G401.6 (cell line): ENCODE results near the gene TMEM200C.

ENCODE experiments used
- FAIRE-seq: peaks from 2 replicates; lab custom pipeline; 2012; peaks lifted over from hg19 to GRCh38; lab: Jason Lieb, UNC

TMEM200C gene

DNA sequence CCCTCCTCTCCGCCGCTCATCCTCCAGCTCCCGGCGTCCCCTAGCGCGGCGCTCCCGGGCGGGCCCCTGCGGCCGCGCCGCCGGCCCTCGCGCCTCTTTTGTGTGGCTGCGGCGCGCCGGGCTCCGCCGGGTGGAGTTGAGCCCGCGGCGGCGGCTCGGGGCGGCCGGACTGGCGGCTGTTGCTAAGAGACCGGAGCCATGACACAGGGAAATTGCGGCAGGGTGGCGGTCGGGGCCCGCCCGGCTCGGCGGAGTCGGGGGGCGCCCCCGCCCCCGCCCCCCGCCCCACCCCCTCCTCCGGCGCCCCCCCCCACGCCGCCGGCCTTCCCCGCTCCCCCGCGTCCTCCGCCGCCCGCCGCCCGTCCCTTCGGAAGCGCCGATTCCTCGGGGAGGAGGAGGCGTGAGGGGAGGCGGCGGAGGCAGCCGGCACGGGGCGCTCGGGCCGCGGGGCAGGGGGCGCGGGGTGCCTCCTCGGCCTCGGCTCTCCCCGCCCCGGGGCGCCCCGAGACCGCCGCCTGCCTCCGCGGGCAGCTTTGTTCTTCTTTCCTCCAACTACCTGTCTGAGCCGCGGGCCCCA, at the start of gene TMEM200C:
Gene TMEM200C (minus strand): TSS at position 224 of the 577 bp plus-strand sequence. CDS start 3,459 bp downstream, outside the sequence.
- no peak for FAIRE-seq

DNA sequence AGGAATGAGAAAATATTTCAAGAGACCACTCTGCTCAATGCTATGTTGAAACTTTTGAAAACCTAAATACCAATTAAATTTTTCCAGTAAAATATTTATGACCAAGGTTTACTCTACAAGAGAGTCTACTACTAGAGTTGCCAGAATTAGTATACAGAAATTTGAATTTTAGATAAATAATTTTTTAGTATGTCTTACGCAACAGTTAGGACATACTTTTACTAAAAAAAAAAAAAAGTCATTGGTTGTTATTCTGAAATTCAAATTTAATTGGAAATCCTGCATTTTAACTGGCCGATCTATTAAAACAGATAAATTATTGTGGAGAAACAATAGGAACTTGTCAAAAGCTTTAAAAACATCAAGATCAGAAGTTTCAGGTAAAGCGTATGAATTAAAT, 49.1 kb upstream of the TMEM200C start:
- no peak for FAIRE-seq

DNA sequence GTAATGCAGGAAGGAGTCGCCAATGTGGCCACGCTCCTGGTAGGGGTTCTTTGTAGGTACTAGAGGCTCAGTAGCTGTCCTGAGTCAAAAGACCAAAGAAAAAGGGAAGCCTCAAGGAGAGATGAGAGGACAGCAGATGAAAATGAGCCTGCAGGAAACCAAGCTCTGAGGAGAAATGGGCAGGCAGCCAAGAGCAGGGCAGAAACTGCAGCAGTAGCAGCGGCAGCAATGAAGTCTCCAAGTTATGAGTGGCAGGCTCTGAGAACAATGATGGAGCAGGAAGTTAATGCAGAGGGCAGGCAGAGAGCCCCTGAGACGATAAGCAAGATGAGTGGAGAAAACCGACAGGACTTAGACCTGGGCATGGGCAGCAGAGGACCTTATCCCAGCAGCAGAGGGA, 48.2 kb upstream of the TMEM200C start:
- no peak for FAIRE-seq

DNA sequence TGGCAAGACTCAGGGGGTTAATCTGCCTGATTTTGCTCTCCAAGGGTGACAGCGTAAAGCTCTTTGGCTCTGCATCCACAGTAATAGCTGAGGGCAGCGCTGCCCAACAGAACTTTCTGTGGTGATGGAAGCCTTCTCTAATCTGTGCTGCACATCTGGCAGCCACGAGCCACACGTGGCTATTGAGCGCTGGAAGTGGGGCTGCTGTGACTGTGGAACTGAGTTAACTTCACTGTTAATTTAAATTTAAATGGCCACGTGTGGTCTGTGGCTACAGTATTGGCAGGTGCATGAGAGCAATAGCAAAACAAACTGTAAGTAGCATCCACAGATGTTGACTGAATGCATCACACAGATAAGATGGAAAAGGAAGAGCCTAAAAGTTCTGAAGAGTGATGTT, 47.3 kb upstream of the TMEM200C start:
- FAIRE-seq, result no peak

DNA sequence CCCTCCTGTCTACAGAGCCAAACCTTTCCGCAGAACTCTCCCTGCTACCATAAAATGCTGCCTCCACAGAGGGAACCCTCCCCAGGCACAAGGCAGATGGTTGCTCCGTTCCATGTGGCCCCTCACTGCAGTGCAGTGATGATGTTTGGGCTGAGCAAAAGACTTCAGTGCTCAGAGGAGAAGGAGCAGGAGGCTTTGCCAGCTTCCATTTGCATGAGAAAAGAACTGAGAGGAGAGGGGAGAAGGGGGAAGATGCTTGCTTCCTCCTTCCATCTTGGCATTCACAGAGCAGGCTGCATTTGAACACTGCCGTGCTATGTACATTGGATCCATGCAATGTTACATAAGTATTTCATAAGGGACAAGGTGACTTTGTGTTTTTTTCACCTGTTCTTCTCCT, 46.6 kb upstream of the TMEM200C start:
- FAIRE-seq, result no peak

DNA sequence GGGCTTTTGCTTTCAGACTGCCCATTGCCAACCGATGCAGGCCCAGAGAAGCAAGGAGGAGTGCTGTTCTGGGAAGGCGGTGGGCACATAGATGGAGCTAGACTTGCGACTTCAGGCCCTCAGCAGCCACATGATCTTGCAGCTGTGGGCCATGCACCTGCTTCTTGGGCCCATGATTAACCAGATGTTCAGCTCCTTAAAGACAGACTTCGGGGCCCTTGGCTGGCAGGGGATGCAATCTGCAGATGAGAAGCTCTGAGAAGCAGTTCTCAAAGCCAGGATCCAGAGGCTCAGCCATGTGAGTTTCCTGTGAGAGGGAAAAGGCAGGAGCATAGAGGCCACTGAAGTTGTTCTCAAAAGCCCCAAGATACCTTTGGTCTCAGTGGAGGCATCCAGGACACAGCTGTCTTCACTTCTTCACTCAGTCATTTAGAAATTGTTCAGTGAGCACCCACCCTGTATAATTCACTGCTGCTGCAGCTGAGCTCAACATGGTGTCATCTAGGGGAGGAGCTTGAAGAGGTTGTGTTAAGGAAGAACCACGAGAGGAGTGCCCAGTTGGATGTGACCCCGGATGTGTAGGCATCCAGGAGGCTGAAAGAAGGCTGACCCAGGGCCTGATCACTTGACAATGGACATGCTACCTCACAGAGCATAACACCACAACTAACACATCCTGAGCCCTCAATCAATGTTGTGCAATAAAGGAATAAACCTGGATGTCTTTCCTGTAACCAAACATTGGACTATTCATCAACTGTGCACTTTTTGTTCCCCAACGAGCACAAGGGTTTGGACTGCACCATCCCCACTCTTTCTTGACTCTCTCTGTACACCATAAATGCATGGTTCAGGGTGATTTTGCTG, 44.7 kb upstream of the TMEM200C start:
- FAIRE-seq, result no peak

DNA sequence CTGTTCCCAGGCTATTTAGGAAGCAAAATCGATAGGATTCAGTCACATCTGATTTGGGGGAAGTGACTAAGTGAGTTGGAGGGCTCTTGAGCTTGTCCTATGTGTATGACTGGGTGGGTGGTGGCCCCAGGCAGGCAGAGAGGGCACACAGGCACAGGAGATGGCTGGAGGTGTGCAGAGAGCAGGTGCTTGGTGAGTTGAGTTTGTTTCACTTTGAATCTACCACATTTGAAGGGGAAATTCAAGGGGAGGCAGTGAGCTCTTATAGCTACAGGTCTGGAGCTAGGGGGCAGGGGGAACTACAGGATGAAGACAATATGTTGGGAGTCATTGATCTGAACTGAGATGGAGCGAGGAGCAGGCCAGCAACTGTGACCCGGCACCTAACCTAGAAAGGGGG, 42.5 kb upstream of the TMEM200C start:
- no peak for FAIRE-seq

DNA sequence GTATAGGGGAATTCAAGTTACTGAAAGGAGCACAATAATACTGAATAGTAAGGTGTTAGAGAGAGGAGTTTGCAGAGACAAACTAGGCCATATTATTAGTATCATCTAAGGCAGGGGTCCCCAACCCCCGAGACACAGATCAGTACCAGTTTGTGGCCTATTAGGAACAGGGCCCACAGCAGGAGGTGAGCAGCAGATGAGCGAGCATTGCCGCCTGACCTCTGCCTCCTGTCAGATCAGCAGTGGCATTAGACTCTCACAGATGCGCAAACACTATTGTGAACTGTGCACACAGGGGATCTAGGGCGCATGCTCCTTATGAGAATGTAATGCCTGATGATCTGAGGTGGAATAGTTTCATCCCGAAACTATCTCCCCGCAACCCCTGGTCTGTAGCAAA, 41.8 kb upstream of the TMEM200C start:
- no peak for FAIRE-seq

DNA sequence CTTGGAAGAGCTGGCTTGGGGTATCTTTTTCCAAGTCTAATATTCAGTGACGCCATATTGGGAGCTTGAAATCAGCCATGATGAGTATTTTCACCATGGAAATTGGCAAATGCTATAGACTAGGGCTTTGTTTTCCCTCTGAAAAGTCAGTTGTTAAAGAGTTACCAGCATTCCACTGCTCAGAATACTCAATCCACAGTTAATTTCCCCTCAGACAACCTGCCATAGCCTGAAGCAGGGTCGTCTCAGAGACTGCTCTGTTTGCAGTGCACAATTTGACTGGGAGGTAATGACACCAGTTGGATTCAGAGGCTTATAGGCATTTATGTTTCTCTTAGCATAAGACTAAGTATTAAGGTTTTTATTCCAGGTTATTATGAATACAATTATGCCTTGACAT, 35.5 kb upstream of the TMEM200C start:
- no peak for FAIRE-seq

DNA sequence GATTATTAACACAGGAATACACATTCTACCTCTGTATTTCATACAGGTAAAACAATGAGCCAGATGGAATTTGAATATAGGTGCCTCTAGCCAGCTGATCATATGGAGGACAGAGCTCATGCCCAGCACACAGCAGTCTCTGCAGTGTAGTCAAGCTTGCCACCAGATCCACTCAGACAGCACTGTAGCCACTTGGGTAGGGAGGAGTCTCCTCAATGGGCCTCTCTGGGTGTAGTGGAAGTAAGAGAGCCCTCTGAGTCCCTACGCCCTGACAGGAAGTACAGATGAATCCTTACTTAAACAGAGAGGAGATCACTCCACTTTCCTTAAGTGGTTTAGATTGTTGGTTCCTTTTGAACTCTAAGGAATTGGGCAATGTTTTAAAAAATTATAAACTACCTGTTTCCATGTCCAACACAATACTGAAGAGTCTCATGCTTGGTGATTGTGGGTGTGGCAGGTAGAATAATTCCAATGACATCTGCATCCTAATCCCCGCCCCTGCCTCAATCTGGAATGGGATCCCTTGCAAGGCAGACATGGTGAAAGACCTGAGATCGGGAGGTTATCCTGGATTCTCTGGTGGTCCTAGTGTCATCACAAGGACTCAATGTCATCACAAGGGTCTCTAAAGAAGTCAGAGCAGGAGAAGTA, 23.0 kb upstream of the TMEM200C start:
- FAIRE-seq, result no peak

DNA sequence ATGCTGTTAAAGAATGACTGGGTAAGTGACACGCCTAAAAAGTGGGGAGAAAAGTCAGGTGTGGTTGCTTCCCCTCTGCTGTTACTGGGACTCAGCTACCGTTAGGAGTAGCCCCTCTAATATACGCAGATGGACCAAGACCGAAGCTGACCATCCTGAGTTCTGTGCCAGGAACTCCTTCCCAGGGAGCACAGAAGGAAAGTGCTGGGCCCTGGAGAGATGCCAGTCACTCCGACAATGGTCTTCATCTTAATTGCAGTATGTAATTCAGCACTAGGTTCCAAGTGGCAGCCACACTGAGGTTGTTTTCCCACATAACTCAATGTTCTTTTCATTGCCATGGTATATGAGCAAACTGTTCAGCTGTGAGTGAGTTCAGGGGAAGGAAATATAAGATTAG, 19.6 kb upstream of the TMEM200C start:
- no peak for FAIRE-seq

DNA sequence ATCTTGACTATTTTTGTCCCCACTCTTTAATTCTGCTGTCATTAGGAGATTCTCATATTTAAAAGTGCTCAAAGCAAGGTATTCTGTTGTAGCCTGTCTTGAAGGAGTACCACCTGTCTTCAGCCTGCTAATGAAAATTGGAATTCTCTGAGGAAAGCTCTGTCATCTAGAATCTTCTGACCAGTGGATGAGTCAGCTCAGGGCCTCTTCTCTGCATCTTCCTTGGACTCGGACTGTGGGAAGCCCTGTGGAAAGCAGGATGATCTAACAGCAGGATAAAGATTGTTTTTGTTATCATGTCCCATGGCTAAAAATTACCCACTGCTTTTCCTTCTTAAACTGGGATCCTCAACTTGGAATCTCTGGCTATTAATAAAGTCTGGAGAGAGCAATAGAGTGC, 18.7 kb upstream of the TMEM200C start:
- no peak for FAIRE-seq

DNA sequence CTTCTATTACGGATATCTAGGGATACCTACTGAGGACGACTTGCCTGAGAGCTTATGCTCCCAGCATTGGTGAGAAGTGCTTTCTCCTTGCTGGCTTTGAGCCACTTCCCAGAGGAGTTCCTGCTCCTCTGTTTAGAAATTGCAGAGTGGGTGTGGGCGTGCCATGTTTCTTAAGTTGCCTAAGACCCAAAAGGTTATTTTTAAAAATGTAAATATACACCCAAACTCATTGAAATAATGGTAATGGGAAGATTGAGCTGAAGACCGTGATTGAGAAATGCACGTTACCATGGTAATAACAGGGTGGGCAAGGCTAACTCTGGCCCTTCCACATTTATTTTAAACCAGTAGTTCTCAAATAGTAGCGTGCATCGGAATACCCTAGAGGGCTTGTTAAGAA, 17.2 kb upstream of the TMEM200C start:
- no peak for FAIRE-seq

DNA sequence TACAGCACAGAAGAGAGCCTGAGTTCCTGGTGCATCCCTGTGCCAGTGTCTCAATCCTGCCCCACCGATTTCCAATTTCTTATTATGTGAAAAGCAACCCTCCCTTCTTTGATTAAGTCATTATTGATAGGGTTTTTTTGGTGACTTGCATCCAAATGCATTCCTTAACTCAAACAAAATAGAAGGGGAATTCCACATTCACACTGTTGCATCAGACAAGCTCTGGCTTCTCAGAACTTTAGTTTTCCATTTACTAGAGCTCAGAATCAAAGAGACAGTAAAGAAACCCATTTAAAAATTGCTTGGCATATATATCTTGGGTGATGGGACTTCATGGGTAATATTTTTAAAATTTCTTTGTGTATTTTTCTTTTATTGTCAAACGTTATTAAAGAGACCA, 13.8 kb upstream of the TMEM200C start:
- FAIRE-seq, result no peak

DNA sequence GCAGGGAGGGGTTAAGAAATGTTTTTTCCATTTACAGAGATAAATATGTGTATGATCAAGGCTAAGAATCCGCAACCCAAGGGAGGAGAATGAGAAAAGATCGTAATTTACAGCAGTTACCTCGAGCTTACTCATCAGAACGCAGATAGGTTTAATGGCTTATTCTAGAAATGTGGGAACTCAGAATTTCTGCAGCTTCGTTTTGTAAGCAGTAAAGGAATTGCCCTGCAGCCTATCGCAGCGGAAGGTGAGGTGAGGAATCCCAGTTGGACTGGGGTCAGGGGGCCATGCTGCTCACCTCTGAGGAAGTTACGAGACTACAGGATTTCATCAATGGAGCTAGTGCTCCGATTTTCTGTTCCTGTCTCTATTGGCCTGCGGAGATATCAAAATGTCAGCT, 8.1 kb upstream of the TMEM200C start:
- no peak for FAIRE-seq

DNA sequence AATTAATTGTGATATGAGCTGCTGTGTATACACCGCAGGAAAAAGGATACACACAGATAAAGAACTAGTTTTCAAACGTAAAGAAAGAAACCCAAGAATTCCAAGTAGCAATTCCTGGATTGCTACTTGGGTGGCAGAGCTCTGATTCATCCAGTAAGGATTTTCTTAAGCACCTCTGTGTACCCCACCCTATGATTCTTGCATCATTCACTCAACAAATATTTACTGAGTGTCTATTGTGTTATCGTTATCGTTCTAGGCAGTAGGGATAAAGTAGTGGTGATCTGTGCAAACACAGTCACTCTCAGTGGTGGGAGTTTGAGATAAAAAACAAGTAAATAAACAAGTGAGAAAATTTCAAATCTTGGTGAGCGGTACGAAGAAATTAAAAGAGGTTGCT, 4.9 kb upstream of the TMEM200C start:
- no peak for FAIRE-seq

DNA sequence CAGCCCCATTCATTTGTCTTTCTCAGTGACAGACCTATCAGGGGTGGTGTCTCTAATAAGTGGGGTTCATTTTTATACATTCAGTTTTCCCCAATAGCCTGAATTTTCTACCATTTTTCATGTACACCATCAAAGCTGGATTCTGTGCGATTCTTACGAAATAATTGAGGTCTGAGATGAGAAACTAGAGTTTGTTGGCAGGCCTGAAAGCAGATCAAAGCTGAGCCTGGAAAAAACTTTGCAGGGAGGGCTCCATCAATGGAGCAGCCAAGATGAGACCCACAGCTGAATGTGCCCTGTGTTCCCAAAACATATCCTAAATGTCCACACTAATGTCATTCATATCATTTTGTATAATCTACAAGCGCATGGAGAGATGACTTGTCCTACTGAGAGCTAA, 4.5 kb upstream of the TMEM200C start:
- no peak for FAIRE-seq

DNA sequence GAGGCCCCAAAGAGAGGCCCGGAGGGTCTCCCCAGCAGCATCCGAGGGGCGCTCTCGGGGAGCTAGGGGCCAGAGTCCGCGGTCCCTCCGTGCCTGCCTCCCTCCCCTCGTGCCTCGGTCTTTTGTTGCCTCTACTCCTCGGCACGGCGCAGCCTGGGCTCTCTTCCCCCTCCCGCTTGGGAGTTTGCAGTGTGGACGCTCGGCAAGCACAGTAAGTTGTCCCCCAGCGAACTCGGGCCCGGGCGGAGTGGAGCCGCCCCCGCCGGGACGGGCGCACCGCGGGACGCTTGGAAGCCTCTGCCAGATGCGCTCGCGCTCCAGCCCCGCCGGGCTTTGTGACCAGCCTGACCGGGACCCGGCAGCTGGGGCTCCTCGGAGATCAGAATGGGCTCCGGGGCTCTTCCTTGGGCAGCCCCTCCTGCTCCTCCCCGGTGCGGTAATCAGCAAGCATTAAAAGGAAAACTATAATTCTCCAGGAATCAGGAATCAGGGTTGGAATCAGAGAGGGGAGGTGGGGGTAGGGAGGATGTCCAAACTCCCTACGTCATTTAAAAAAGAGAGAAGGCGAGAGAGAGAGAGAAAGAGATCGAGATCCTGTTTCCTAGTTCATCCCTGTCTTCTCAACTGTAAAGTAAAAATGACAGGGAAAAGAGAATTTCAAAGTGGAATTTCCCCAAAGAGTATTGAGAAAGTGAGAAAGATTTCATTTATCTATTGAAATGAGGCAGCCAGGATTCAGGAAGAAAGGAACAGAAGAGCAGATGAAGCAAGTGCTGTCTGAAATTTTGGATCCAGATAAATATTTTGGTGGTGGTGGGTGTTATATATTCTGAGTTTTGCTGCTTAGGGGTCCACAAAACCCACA, 786 bp upstream of the TMEM200C start:
- no peak for FAIRE-seq

DNA sequence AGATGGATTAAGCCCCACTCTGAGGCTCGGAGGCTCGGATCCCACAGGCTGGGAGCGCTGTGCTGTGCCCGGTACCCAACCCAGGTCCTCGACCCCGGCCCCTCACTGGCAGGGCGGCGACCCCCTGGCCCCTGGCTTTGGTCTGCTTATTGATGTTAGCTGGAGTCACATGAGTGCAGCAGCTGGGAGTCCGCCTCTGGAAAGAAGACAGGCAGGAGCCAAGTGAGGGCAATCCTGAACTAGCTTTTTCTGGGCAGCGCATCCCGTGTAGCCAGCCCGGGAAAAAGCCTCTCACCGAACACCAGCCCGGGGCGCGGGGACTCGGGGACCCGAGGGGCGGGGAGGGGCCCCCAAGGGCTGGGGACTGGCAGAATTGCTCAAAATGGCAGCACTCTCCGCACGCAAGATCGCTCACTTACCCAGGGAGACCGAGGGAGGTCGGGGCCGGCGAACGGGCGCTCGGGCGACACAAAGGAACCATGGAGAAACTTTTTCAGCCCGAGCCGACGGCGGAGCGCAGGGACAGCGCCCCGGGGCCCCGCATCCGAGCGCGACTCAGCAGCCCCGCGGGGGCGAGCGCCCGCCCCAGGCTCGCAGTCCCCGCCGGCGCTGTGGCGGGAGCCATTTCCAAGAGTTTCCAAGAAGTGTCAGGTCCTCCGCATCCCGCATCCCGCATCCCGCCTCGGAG, 567 bp downstream of the TMEM200C start:
- FAIRE-seq, result no peak

DNA sequence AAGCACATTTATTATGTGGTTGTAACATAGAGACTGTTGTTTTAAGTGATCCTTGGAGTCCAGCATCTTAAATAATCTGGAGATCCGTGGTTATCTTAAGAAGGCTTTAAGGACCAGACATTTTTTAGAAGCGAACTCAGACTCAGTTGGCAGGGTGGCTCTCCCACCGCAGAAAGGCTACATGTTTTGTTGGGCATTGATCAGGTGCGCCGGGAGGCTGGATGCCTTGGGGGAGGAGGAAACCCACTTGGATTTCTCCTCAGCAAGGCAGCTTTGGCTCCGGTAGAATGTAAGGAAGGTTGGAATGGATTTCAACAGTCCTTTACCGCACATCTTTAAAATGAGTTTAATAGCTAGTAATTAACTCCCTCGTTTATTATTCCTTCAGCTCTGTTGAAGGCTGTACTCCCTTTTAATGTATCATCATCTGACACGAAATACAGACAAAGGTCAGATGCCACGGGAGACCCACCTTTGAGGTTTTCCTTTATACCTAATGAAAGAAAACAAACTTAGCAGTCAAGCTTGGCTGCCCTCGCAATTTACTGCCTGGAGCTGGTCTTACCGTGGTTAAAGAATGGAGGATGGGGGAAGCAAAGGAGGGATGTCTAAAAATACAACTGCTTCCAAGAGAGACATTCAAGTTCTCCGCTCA, 1.2 kb downstream of the TMEM200C start:
- FAIRE-seq, result no peak

DNA sequence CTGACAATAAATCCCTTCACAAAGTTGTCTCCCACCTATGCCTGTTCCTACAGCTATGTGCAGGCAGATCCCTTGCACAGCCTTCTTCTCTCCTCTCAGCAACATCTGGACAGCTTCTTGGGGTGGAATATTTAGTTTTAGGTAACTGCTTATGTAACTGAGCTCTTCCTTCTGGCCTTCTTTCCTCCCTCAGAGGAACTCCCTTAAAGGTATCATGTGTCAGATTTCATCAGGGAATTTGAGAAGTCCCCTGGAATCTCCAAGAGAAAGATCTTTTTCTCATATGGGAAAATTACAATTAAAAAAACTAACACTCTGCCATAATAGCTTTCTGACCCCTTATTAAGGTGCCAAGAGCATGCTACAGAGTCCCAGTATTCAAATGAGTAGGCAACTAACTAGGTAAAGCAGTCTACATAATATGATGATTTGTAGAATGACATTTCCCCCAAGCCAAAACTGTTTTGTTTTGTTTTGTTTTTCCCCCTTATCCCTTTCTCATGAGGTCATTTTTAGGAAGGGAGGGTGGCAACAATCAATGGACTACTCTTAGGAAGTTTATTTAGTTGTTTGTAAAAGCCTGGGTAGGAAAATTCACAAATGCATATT, 2.4 kb downstream of the TMEM200C start:
- no peak for FAIRE-seq
